Gastrocnemius medialis (tissue), 4 donors: Measurements from ENCODE around the gene SH3BGRL2. TPM values are rescaled to one million over a fixed set of nuclear protein-coding genes. Genes with fewer than 3 reads are reported as not detected.

Experiments
- ATAC-seq, 2 donors: fragments of 150-250 bp; one replicate each; pipeline ENCODE4 v1.9.1; 2016
- DNase-seq, 2 donors: peaks; one replicate each; pipeline ENCODE4 v3.0.0-alpha.2; 2019
- H3K27ac ChIP-seq, 4 donors: fragments of 200-600 bp; sonication (generic); 1 replicate in 1 of 4; 2 replicates in 3 of 4; pipeline ENCODE4 v1.5.1; 2016 to 2018; ENCODE audit warnings: mild to moderate bottlenecking in 2 of 4, moderate library complexity in 1 of 4
- H3K27me3 ChIP-seq, 3 donors: fragments of 200-600 bp; sonication (generic) in 2 of 3; 1 replicate in 1 of 3; 2 replicates in 2 of 3; pipeline versions ENCODE4 v1.5.1 to v1.6.0; 2016 to 2019; ENCODE audit warnings: mild to moderate bottlenecking in 1 of 3, moderate library complexity in 1 of 3
- H3K36me3 ChIP-seq, 2 donors: fragments of 200-600 bp; sonication (generic) in 1 of 2; one replicate each; pipeline ENCODE4 v1.5.1; 2017 to 2018
- H3K4me1 ChIP-seq, 2 donors: fragments of 200-600 bp; sonication (generic) in 1 of 2; one replicate each; pipeline ENCODE4 v1.5.1; 2016 to 2017; ENCODE audit warnings: mild to moderate bottlenecking in 2 of 2
- H3K4me3 ChIP-seq, 4 donors: fragments of 200-600 bp; sonication (generic) in 3 of 4; 1 replicate in 1 of 4; 2 replicates in 3 of 4; pipeline ENCODE4 v1.5.1; 2016 to 2019; ENCODE audit warnings: mild to moderate bottlenecking in 2 of 4
- H3K9me3 ChIP-seq, 3 donors: fragments of 200-600 bp; sonication (generic) in 2 of 3; 1 replicate in 1 of 3; 2 replicates in 2 of 3; pipeline ENCODE4 v1.5.1; 2016 to 2019
- CTCF ChIP-seq, 5 experiments: fragments of 450-650 bp in 3 of 5; fragments of 200-600 bp in 2 of 5; sonication (generic) in 2 of 5; IDR thresholded peaks in 4 of 5; conservative IDR thresholded peaks in 1 of 5; 1 replicate in 4 of 5; 2 replicates in 1 of 5; pipeline ENCODE4 v1.5.1; 2016 to 2019; ENCODE audit warnings: antibody characterized with exemption in 5 of 5, mild to moderate bottlenecking in 3 of 5, moderate library complexity in 3 of 5
- POLR2A ChIP-seq, 2 donors: fragments of 450-650 bp; IDR thresholded peaks; one replicate each; pipeline ENCODE4 v1.6.1; 2017; ENCODE audit warnings: antibody characterized with exemption in 2 of 2, mild to moderate bottlenecking in 2 of 2, moderate library complexity in 2 of 2
- in situ Hi-C, 4 donors: fragments of 200-750 bp; cut with MboI; loops; one replicate each; pipeline versions ENCODE4 v1.15.0 to v1.8.0; 2017; ENCODE audit warnings: low sequenced_read_pairs in 4 of 4
- intact Hi-C: fragments of 100-400 bp; cut with DNase I; formaldehyde crosslinking; loops from one replicate; pipeline ENCODE4 v1.15.1; 2023; ENCODE audit warnings: low total_unique reads
- total RNA-seq, 4 donors: library from RNA; depleted of rRNA; stranded (reverse); fragments of >200 nt; gene quantifications; one replicate each; pipeline versions ENCODE4 v1.1.0 to v1.2.3, GENCODE V29; 2016

The SH3BGRL2 gene
- total RNA-seq, 4 donors from 2014 or later: 8.0 to 15.7 (median 9.1) TPM

GRCh38 chr6:79623106-79623505, 8.0 kb upstream of the SH3BGRL2 start:
- Histone ChIP-seq H3K4me1 (no peaks in the 10 kb centered on the region), H3K36me3 (no peaks in the 10 kb centered on the region), H3K27me3 (no peaks in the 10 kb centered on the region), H3K27ac (no peak overlapping the region), H3K9me3 (no peaks in the 10 kb centered on the region), H3K4me3 (no peak overlapping the region)
- no peak for TF ChIP-seq CTCF (IDR thresholded peaks at IDR 0.05 in 4 of 5, conservative IDR thresholded peaks at IDR 0.05 in 1 of 5)
- TF ChIP-seq POLR2A (IDR thresholded peaks at IDR 0.05): no peak
- intact Hi-C loops (no loop called here), in situ Hi-C loops (no loop called here)
- ATAC-seq (no peak), DNase-seq (no peak)

DNA sequence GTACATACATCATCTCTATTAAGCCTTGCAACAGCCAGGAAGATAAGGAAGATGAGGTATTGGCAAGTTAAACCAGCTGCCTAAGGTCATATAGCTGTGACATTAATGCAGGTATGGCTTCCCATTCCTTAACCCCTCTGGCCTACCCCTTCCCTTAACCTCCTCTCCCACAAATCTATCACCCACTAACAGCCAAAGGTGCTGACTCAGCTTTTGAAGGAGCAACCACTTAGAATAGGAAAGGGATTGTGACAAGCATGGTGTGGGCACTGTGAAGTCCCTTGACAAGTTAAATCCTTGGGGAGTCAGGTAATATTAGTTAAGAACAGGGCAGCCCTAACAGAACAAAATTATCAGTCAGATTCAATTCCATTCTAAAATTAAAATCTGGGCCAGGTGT, 5.4 kb upstream of the SH3BGRL2 start:
- no peak for TF ChIP-seq POLR2A (IDR thresholded peaks at IDR 0.05)
- no peak for TF ChIP-seq CTCF (IDR thresholded peaks at IDR 0.05 in 4 of 5, conservative IDR thresholded peaks at IDR 0.05 in 1 of 5)
- Histone ChIP-seq H3K27ac (no peak overlapping the region), H3K4me1 (no peaks in the 10 kb centered on the region), H3K27me3 (no peaks in the 10 kb centered on the region), H3K36me3 (no peaks in the 10 kb centered on the region), H3K4me3 (no peak overlapping the region), H3K9me3 (no peaks in the 10 kb centered on the region)
- ATAC-seq (no peak), DNase-seq (no peak)
- intact Hi-C loops (no loop called here), in situ Hi-C loops (no loop called here)

DNA sequence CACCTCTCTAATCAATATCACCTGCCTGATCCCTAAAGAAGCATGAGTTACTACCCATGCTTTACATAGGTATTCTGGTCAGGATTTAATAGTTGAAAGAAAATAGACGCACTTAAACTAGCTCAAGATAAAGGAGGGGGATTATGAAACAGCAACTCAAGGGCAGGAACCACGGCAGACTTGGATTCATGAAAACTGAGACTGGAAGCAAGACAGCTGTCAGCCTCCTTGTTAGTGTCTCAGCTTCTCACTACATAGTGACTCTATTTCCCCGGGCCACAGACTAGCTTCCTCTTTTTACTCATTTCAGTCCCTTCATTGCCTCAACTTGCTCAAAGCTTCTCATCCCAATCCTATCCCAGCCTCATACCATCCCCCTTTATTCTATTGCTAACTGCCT, 4.3 kb upstream of the SH3BGRL2 start:
- intact Hi-C loops: no loop called here
- Histone ChIP-seq H3K27ac (no peak overlapping the region), H3K27me3 (no peaks in the 10 kb centered on the region), H3K9me3 (no peaks in the 10 kb centered on the region), H3K36me3 (no peaks in the 10 kb centered on the region), H3K4me1 (no peaks in the 10 kb centered on the region), H3K4me3 (no peak overlapping the region)
- no peak for DNase-seq
- TF ChIP-seq POLR2A (IDR thresholded peaks at IDR 0.05) (no peak), CTCF (IDR thresholded peaks at IDR 0.05 in 4 of 5, conservative IDR thresholded peaks at IDR 0.05 in 1 of 5) (no peak)
- ATAC-seq: no peak
- in situ Hi-C loops: no loop called here

GRCh38 chr6:79627422-79627821, 3.7 kb upstream of the SH3BGRL2 start:
- no peaks in the 10 kb centered on the region for H3K9me3 ChIP-seq
- intact Hi-C loops: no loop called here
- H3K4me1 ChIP-seq: no peaks in the 10 kb centered on the region
- no peak for ATAC-seq
- TF ChIP-seq POLR2A (IDR thresholded peaks at IDR 0.05) (no peak), CTCF (IDR thresholded peaks at IDR 0.05 in 4 of 5, conservative IDR thresholded peaks at IDR 0.05 in 1 of 5) (no peak)
- in situ Hi-C loops: no loop called here
- H3K4me3 ChIP-seq: no peak overlapping the region
- no peaks in the 10 kb centered on the region for H3K36me3 ChIP-seq
- no peak for DNase-seq
- no peak overlapping the region for H3K27ac ChIP-seq
- no peaks in the 10 kb centered on the region for H3K27me3 ChIP-seq
